ENCODE results near the gene SORL1-AS1.
A peak's percentile ranks its signal among the peaks of the same experiment; 100 is the strongest.

Gene SORL1-AS1

DNA sequence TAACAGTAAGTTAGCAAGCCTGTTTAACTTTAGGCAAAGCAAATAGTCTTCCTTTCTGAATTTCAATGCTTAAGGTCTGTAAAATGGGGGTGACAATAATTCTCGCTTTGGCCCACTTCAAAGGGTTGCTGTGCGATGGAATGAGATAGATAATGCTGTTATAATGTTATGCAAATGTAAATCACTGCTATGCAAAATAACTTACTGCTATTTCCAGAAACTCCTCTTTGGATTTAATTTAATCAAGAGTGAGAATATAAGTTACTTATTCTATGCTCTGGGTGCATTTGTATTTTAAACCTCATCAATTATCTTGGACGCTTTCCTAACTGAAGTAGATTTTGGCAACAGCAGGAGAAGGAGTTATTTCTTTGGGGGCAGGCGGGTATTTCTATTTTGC, 4.8 kb downstream of the SORL1-AS1 start:
- POLR2A ChIA-PET, result interaction anchor here (1.1 to 2.2 kb wide), 5 partner anchors 8 to 121 kb away, joined by 3 to 10 read pairs (median 10); no protein-coding TSS in a partner anchor
- H3K4me1 ChIP-seq (ENCODE audit: control insufficient read depth, insufficient read depth, low read length), result peaks cover 59% of the 10 kb centered on the region
- TF ChIP-seq SREBF2 (IDR thresholded peaks at IDR 0.05; ENCODE audit: low read length), result no peak
- TF ChIP-seq ETV6 (conservative IDR thresholded peaks at IDR 0.05 in 1 of 2, IDR thresholded peaks at IDR 0.05 in 1 of 2; ENCODE audit: borderline replicate concordance in 1 of 2, low read depth in 1 of 2), result no peak
- no peak for TF ChIP-seq KLF5 (IDR thresholded peaks at IDR 0.05; ENCODE audit: partially characterized antibody)
- TF ChIP-seq, protein P1, sequence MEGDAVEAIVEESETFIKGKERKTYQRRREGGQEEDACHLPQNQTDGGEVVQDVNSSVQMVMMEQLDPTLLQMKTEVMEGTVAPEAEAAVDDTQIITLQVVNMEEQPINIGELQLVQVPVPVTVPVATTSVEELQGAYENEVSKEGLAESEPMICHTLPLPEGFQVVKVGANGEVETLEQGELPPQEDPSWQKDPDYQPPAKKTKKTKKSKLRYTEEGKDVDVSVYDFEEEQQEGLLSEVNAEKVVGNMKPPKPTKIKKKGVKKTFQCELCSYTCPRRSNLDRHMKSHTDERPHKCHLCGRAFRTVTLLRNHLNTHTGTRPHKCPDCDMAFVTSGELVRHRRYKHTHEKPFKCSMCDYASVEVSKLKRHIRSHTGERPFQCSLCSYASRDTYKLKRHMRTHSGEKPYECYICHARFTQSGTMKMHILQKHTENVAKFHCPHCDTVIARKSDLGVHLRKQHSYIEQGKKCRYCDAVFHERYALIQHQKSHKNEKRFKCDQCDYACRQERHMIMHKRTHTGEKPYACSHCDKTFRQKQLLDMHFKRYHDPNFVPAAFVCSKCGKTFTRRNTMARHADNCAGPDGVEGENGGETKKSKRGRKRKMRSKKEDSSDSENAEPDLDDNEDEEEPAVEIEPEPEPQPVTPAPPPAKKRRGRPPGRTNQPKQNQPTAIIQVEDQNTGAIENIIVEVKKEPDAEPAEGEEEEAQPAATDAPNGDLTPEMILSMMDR (IDR thresholded peaks at IDR 0.05 in 2 of 3, conservative IDR thresholded peaks at IDR 0.05 in 1 of 3; ENCODE audit: control insufficient read depth in 2 of 3, extremely low read depth in 1 of 3, insufficient read depth in 1 of 3, low read depth in 3 of 3, low read length in 3 of 3), result no peak
- TF ChIP-seq FOXK2 (IDR thresholded peaks at IDR 0.05), result no peak
- TF ChIP-seq POU2F2 (IDR thresholded peaks at IDR 0.05; ENCODE audit: borderline replicate concordance, low read depth, low read length), result no peak
- TF ChIP-seq BRCA1 (IDR thresholded peaks at IDR 0.05; ENCODE audit: low read depth, low read length), result no peak
- TF ChIP-seq, protein P2, sequence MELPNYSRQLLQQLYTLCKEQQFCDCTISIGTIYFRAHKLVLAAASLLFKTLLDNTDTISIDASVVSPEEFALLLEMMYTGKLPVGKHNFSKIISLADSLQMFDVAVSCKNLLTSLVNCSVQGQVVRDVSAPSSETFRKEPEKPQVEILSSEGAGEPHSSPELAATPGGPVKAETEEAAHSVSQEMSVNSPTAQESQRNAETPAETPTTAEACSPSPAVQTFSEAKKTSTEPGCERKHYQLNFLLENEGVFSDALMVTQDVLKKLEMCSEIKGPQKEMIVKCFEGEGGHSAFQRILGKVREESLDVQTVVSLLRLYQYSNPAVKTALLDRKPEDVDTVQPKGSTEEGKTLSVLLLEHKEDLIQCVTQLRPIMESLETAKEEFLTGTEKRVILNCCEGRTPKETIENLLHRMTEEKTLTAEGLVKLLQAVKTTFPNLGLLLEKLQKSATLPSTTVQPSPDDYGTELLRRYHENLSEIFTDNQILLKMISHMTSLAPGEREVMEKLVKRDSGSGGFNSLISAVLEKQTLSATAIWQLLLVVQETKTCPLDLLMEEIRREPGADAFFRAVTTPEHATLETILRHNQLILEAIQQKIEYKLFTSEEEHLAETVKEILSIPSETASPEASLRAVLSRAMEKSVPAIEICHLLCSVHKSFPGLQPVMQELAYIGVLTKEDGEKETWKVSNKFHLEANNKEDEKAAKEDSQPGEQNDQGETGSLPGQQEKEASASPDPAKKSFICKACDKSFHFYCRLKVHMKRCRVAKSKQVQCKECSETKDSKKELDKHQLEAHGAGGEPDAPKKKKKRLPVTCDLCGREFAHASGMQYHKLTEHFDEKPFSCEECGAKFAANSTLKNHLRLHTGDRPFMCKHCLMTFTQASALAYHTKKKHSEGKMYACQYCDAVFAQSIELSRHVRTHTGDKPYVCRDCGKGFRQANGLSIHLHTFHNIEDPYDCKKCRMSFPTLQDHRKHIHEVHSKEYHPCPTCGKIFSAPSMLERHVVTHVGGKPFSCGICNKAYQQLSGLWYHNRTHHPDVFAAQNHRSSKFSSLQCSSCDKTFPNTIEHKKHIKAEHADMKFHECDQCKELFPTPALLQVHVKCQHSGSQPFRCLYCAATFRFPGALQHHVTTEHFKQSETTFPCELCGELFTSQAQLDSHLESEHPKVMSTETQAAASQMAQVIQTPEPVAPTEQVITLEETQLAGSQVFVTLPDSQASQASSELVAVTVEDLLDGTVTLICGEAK (IDR thresholded peaks at IDR 0.05; ENCODE audit: borderline replicate concordance), result no peak
- TF ChIP-seq IRF4 (IDR thresholded peaks at IDR 0.05; ENCODE audit: low read depth, low read length), result no peak
- TF ChIP-seq, protein P3, sequence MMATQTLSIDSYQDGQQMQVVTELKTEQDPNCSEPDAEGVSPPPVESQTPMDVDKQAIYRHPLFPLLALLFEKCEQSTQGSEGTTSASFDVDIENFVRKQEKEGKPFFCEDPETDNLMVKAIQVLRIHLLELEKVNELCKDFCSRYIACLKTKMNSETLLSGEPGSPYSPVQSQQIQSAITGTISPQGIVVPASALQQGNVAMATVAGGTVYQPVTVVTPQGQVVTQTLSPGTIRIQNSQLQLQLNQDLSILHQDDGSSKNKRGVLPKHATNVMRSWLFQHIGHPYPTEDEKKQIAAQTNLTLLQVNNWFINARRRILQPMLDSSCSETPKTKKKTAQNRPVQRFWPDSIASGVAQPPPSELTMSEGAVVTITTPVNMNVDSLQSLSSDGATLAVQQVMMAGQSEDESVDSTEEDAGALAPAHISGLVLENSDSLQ (IDR thresholded peaks at IDR 0.05), result no peak
- no peak for TF ChIP-seq MYC (IDR thresholded peaks at IDR 0.05; ENCODE audit: insufficient read depth, insufficient read length, insufficient replicate concordance, low read length, severe bottlenecking)
- TF ChIP-seq SUPT20H (IDR thresholded peaks at IDR 0.05; ENCODE audit: borderline replicate concordance, control insufficient read depth, low read depth, low read length), result no peak
- no peak for TF ChIP-seq RCOR1 (conservative IDR thresholded peaks at IDR 0.05; ENCODE audit: low read depth, low read length)
- no peak for TF ChIP-seq HDAC2 (IDR thresholded peaks at IDR 0.05)
- TF ChIP-seq, protein P4, sequence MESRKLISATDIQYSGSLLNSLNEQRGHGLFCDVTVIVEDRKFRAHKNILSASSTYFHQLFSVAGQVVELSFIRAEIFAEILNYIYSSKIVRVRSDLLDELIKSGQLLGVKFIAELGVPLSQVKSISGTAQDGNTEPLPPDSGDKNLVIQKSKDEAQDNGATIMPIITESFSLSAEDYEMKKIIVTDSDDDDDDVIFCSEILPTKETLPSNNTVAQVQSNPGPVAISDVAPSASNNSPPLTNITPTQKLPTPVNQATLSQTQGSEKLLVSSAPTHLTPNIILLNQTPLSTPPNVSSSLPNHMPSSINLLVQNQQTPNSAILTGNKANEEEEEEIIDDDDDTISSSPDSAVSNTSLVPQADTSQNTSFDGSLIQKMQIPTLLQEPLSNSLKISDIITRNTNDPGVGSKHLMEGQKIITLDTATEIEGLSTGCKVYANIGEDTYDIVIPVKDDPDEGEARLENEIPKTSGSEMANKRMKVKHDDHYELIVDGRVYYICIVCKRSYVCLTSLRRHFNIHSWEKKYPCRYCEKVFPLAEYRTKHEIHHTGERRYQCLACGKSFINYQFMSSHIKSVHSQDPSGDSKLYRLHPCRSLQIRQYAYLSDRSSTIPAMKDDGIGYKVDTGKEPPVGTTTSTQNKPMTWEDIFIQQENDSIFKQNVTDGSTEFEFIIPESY (IDR thresholded peaks at IDR 0.05), result no peak

More for the DNA sequence above, 4.8 kb downstream of the SORL1-AS1 start:
- DNase-seq (ENCODE audit: low read depth, low spot score) (no peak), FAIRE-seq (no peak), ATAC-seq (no peak)
- intact Hi-C loops (cut with micrococcal nuclease; ENCODE audit: unreplicated experiment), result no loop called here
- in situ Hi-C loops (cut with MboI), result no loop called here
- Histone ChIP-seq H4K20me1 (ENCODE audit: control insufficient read depth, insufficient read depth) (no peaks in the 10 kb centered on the region), H3K79me2 (ENCODE audit: control insufficient read depth, insufficient read depth, low read length) (peaks cover 44% of the 10 kb centered on the region), H3K4me2 (ENCODE audit: control insufficient read depth, insufficient read depth) (peak overlapping the region; percentile 77; the same call in 1 of the 2 replicates), H3K9ac (ENCODE audit: control insufficient read depth, insufficient read depth, low read length) (no peak overlapping the region; the same call in 1 of the 2 replicates), H3K36me3 (ENCODE audit: control insufficient read depth in 2 of 2, insufficient read depth in 2 of 2, low read length in 1 of 2) (no peaks in the 10 kb centered on the region), H3K27ac (ENCODE audit: control insufficient read depth, insufficient read depth) (peak overlapping the region; percentile 76), H3K27me3 (replicated peaks in 1 of 2; ENCODE audit: control insufficient read depth in 2 of 2, insufficient read depth in 2 of 2, low read length in 1 of 2) (no peaks in the 10 kb centered on the region), H3K9me3 (replicated peaks; ENCODE audit: control insufficient read depth, insufficient read depth, low read length) (no peaks in the 10 kb centered on the region), H3K4me3 (no peak overlapping the region), H2AFZ (ENCODE audit: control insufficient read depth, low read depth, low read length) (peak overlapping the region; percentile 20; the same call in 1 of the 2 replicates)
- ChIA-PET CTCF (interaction anchor here (0.9 to 6.6 kb wide), 12 partner anchors 8 to 163 kb away, joined by 3 to 50 read pairs (median 6); no protein-coding TSS in a partner anchor), RAD21 (ENCODE audit: unreplicated experiment) (interaction anchor here (1.2 to 12.7 kb wide), 6 partner anchors 14 to 142 kb away, joined by 3 to 232 read pairs (median 30); no protein-coding TSS in a partner anchor), SMC1A (ENCODE audit: uncharacterized antibody, unreplicated experiment) (interaction anchor here (1.3 to 14.0 kb wide), 9 partner anchors 13 to 144 kb away, joined by 3 to 266 read pairs (median 32); no protein-coding TSS in a partner anchor)
- BruUV-seq (replicated peaks), result no TSS peak
- 96% methylated on average over 4 of the region's 4 CpGs for WGBS (ENCODE audit: insufficient coverage, insufficient replicate concordance, low lambda C conversion rate, missing lambda C conversion rate)
